Skin epidermis (tissue), 12 donors: ENCODE data around the gene RICTOR.

Source experiments
- H3K27ac ChIP-seq, 21 experiments: fragments of 200-600 bp; sonication (generic) in 11 of 21; one replicate each; pipeline ENCODE4 v1.5.0; 2020; ENCODE audit warnings: mild to moderate bottlenecking in 3 of 21, inconsistent platforms in 2 of 21, moderate library complexity in 2 of 21
- H3K4me3 ChIP-seq, 7 experiments: fragments of 200-600 bp; sonication (generic) in 2 of 7; one replicate each; pipeline ENCODE4 v1.5.0; 2020; ENCODE audit warnings: inconsistent platforms in 2 of 7, mild to moderate bottlenecking in 2 of 7, moderate library complexity in 1 of 7

RICTOR gene

DNA sequence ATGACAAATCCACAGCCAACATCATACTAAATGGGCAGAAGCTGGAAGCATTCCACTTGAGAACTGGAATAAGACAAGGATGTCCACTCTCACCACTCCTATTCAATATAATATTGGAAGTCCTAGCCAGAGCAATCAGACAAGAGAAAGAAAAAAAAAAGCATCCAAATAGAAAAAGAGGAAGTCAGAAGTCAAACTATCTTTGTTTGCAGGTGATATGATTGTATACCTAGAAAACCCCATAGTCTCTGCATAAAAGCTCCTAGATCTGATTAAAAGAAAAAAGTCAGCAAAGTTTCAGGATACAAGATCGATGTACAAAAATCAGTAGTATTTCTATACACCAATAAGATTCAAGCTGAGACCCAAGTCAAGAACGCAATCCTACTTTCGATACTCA, 162.3 kb downstream of the RICTOR start:
- Histone ChIP-seq H3K4me3 (no peak overlapping the region), H3K27ac (no peak overlapping the region)

GRCh38 chr5:38906503-38906902, 167.7 kb downstream of the RICTOR start:
- Histone ChIP-seq H3K27ac (no peak overlapping the region), H3K4me3 (no peak overlapping the region)

DNA sequence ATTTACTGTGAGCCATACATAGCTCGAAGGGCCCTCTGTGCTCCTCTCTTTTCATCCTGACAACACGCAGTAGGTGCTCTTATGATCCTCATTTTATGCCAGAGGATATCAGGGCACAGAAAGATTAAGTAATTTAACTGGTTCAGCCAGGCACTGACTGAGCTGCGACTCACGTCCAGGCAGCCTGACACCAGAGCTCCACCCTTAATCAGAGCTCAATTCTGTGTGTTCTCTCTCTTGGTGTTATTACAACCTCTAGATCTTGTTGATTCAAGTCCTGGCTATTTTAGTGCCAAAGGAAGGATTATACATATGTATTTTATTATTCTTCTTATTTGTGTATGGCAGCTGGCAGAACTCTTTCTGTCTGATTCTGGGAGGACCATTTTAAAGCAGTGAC, 168.7 kb downstream of the RICTOR start:
- Histone ChIP-seq H3K27ac (no peak overlapping the region), H3K4me3 (no peak overlapping the region)

- no peak overlapping the region for H3K27ac ChIP-seq
- no peak overlapping the region for H3K4me3 ChIP-seq
These were observed 174.3 kb downstream of the RICTOR start for GRCh38 chr5:38899936-38900335.

DNA sequence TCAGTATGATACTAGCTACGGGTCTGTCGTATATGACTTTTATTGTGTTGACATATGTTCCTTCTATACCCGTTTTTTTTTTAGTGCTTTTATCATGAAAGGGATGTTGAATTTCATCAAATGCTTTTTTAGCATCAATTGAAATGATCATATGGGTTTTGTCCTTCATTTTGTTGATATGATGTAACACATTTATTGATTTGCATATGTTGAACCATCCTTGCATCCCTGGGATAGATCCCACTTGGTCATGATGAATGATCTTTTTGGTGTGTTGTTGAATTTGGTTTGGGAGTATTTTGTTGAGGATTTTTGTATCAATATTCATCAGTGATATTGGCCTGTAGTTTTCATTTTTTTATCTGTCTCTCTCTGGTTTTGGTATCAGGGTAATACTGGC, 177.4 kb downstream of the RICTOR start:
- H3K27ac ChIP-seq = no peak overlapping the region

GRCh38 chr5:38892363-38892762, 181.8 kb downstream of the RICTOR start:
- Histone ChIP-seq H3K4me3 (no peak overlapping the region), H3K27ac (no peak overlapping the region)

More for the DNA sequence above, 177.4 kb downstream of the RICTOR start:
- no peak overlapping the region for H3K4me3 ChIP-seq

- H3K4me3 ChIP-seq = no peak overlapping the region
- no peak overlapping the region for H3K27ac ChIP-seq
These were observed 182.6 kb downstream of the RICTOR start for GRCh38 chr5:38891563-38891962.

DNA sequence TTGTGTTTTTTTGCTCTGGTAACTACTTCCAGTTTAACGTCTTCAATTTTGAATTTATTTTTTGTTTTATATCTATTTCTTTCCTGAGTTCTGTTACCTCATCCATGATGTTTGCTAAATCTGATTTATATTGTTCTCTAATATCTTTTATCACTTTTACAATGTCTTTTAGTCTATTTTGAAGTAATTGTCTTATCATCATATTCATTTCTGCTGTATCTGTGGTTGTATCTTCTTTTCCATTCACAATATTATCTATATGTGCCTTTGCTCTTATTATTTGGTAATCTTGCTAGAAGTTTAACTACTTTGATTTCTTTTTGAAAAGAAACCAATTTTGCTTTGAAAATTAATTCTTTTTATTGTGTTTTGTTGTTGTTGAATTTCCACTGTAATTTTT, 184.8 kb downstream of the RICTOR start:
- H3K27ac ChIP-seq = no peak overlapping the region
- H3K4me3 ChIP-seq = no peak overlapping the region

- Histone ChIP-seq H3K4me3 (no peak overlapping the region), H3K27ac (no peak overlapping the region)
These were observed 186.2 kb downstream of the RICTOR start for GRCh38 chr5:38888041-38888440.
